Measurements from ENCODE around the gene SEPTIN11.

DNA sequence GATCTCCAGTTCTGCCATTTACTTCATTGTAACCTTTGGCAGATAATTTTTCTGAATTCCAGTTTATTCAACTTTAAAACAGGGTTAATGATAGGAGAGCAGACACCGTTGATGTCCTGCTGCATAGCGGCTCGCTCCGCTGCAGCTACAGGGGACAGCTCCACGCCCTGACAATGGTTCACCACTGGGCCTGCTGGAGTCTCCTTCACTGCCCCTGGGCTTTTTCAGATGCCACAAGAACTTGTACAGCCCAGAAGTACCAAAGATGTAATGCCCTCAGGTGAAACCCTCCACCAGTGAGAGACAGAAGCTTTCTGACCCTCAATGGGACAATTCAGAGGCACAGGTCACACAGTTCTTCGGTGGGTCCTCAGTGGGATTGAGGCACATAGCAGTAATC is 22.7 kb upstream of the SEPTIN11 start:
- TF ChIP-seq EZH2 (IDR thresholded peaks at IDR 0.05; ENCODE audit: borderline replicate concordance, low read depth, low read length) (no peak), RUNX1 (IDR thresholded peaks at IDR 0.05; ENCODE audit: low read depth) (no peak), POU5F1 (IDR thresholded peaks at IDR 0.05; ENCODE audit: borderline replicate concordance, low read depth, low read length, partially characterized antibody) (no peak), NFIC (IDR thresholded peaks at IDR 0.05) (no peak), MTA1 (IDR thresholded peaks at IDR 0.05; ENCODE audit: borderline replicate concordance) (no peak), SMARCC2 (IDR thresholded peaks at IDR 0.05; ENCODE audit: low read depth) (no peak), ZBTB1 (CRISPR knock-in tag; IDR thresholded peaks at IDR 0.05; ENCODE audit: borderline replicate concordance, low read depth) (no peak), POLR2A (conservative IDR thresholded peaks at IDR 0.05) (no peak), RCOR1 (IDR thresholded peaks at IDR 0.05; ENCODE audit: borderline replicate concordance in 1 of 2, low read depth in 2 of 2, low read length in 2 of 2) (no peak)
- TF ChIP-seq, protein P1, sequence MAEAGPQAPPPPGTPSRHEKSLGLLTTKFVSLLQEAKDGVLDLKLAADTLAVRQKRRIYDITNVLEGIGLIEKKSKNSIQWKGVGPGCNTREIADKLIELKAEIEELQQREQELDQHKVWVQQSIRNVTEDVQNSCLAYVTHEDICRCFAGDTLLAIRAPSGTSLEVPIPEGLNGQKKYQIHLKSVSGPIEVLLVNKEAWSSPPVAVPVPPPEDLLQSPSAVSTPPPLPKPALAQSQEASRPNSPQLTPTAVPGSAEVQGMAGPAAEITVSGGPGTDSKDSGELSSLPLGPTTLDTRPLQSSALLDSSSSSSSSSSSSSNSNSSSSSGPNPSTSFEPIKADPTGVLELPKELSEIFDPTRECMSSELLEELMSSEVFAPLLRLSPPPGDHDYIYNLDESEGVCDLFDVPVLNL (CRISPR knock-in tag; IDR thresholded peaks at IDR 0.05; ENCODE audit: low read depth), result no peak
- TF ChIP-seq, protein P2, sequence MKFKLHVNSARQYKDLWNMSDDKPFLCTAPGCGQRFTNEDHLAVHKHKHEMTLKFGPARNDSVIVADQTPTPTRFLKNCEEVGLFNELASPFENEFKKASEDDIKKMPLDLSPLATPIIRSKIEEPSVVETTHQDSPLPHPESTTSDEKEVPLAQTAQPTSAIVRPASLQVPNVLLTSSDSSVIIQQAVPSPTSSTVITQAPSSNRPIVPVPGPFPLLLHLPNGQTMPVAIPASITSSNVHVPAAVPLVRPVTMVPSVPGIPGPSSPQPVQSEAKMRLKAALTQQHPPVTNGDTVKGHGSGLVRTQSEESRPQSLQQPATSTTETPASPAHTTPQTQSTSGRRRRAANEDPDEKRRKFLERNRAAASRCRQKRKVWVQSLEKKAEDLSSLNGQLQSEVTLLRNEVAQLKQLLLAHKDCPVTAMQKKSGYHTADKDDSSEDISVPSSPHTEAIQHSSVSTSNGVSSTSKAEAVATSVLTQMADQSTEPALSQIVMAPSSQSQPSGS (CRISPR knock-in tag; IDR thresholded peaks at IDR 0.05), result no peak
- TF ChIP-seq, protein P3, sequence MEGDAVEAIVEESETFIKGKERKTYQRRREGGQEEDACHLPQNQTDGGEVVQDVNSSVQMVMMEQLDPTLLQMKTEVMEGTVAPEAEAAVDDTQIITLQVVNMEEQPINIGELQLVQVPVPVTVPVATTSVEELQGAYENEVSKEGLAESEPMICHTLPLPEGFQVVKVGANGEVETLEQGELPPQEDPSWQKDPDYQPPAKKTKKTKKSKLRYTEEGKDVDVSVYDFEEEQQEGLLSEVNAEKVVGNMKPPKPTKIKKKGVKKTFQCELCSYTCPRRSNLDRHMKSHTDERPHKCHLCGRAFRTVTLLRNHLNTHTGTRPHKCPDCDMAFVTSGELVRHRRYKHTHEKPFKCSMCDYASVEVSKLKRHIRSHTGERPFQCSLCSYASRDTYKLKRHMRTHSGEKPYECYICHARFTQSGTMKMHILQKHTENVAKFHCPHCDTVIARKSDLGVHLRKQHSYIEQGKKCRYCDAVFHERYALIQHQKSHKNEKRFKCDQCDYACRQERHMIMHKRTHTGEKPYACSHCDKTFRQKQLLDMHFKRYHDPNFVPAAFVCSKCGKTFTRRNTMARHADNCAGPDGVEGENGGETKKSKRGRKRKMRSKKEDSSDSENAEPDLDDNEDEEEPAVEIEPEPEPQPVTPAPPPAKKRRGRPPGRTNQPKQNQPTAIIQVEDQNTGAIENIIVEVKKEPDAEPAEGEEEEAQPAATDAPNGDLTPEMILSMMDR (IDR thresholded peaks at IDR 0.05 in 2 of 3, conservative IDR thresholded peaks at IDR 0.05 in 1 of 3; ENCODE audit: insufficient read depth in 2 of 3, low read depth in 1 of 3, low read length in 3 of 3), result no peak
- TF ChIP-seq, protein P4, sequence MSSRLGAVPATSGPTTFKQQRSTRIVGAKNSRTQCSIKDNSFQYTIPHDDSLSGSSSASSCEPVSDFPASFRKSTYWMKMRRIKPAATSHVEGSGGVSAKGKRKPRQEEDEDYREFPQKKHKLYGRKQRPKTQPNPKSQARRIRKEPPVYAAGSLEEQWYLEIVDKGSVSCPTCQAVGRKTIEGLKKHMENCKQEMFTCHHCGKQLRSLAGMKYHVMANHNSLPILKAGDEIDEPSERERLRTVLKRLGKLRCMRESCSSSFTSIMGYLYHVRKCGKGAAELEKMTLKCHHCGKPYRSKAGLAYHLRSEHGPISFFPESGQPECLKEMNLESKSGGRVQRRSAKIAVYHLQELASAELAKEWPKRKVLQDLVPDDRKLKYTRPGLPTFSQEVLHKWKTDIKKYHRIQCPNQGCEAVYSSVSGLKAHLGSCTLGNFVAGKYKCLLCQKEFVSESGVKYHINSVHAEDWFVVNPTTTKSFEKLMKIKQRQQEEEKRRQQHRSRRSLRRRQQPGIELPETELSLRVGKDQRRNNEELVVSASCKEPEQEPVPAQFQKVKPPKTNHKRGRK (tag; IDR thresholded peaks at IDR 0.05), result no peak
- TF ChIP-seq, protein P5, sequence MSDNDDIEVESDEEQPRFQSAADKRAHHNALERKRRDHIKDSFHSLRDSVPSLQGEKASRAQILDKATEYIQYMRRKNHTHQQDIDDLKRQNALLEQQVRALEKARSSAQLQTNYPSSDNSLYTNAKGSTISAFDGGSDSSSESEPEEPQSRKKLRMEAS (CRISPR knock-in tag; IDR thresholded peaks at IDR 0.05), result no peak
